H1 (cell line): Measurements from ENCODE around the gene APPL2. TPM values are rescaled to one million over a fixed set of nuclear protein-coding genes. Genes with fewer than 3 reads are reported as not detected.

Experiments used
- FOSL1 ChIP-seq: IDR thresholded peaks from 2 replicates; pipeline ENCODE4 v1.6.1; 2011; ENCODE audit warnings: mild to moderate bottlenecking, low read depth, low read length, moderate library complexity; ENCODE audit not compliant: insufficient read depth
- RXRA ChIP-seq: IDR thresholded peaks from 2 replicates; pipeline ENCODE4 v1.6.1; 2011; ENCODE audit warnings: low read depth, mild to moderate bottlenecking, low read length, moderate library complexity; ENCODE audit not compliant: insufficient read depth
- SIX5 ChIP-seq: IDR thresholded peaks from 2 replicates; pipeline ENCODE4 v1.6.1; 2011; ENCODE audit warnings: mild to moderate bottlenecking, low read depth, low read length
- SP4 ChIP-seq: IDR thresholded peaks from 2 replicates; pipeline ENCODE4 v1.6.1; 2012; ENCODE audit warnings: low read length, inconsistent platforms
- TEAD4 ChIP-seq: IDR thresholded peaks from 2 replicates; pipeline ENCODE4 v1.6.1; 2012; ENCODE audit warnings: low read depth, low read length, inconsistent platforms, mixed read lengths
- ZNF274 ChIP-seq: IDR thresholded peaks from 2 replicates; pipeline ENCODE4 v1.7.0; 2012; ENCODE audit warnings: low read length, borderline replicate concordance; ENCODE audit errors: extremely low read depth
- polyA plus RNA-seq, 7 experiments: library from polyadenylated mRNA; depleted of rRNA in 3 of 7; stranded (reverse) in 5 of 7; unstranded in 2 of 7; fragments of >200 nt in 5 of 7; fragments of 200-250 nt in 2 of 7; gene quantifications; 1 replicate in 5 of 7; 2 replicates in 1 of 7; 4 replicates in 1 of 7; pipeline versions ENCODE4 v1.2.1 to v1.2.3, GENCODE V29; 2011 to 2013; ENCODE audit warnings: missing spikeins in 2 of 7, mixed read lengths in 2 of 7
- total RNA-seq: library from RNA; stranded (reverse); fragmentation: NEBNext Ultra II Directional; extraction: Animal tissue kit (Norgen Biotek cat#: 25700); gene quantifications from 2 replicates; pipeline ENCODE4 v1.2.1, GENCODE V29; 2021
- TF ChIP-seq, protein P1 (sequence below): fragments of 300-600 bp; sonication (generic); IDR thresholded peaks from 2 replicates; pipeline ENCODE4 v1.7.1; 2012; ENCODE audit warnings: low read length, moderate library complexity, mild to moderate bottlenecking, inconsistent platforms; ENCODE audit not compliant: insufficient replicate concordance

Gene APPL2
- total and polyA plus RNA-seq, 2 of the 8 experiments (the other 6 are each of a cell fraction or from before 2014, with no cell fraction given), result 8.9 to 22.9 TPM

DNA sequence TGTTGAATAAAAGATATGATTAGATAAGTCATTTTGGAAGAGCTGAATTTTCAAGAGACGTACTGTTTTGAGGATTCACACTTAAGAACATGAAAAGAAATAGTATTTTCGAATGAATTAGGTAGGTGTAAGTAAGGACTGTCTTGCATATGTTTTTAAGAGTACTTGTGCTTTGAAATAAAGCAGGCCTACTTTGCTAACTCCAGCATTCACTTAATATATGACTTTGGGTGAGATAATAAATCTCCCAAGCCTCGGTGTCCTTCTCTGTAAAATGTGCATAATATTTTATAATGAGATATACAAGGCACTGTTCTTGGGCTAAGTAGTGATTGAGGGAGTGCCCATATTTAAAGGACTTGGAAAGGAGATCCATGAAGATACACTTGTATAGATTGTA, 73.8 kb downstream of the APPL2 start (continued):
- TF ChIP-seq, protein P1, sequence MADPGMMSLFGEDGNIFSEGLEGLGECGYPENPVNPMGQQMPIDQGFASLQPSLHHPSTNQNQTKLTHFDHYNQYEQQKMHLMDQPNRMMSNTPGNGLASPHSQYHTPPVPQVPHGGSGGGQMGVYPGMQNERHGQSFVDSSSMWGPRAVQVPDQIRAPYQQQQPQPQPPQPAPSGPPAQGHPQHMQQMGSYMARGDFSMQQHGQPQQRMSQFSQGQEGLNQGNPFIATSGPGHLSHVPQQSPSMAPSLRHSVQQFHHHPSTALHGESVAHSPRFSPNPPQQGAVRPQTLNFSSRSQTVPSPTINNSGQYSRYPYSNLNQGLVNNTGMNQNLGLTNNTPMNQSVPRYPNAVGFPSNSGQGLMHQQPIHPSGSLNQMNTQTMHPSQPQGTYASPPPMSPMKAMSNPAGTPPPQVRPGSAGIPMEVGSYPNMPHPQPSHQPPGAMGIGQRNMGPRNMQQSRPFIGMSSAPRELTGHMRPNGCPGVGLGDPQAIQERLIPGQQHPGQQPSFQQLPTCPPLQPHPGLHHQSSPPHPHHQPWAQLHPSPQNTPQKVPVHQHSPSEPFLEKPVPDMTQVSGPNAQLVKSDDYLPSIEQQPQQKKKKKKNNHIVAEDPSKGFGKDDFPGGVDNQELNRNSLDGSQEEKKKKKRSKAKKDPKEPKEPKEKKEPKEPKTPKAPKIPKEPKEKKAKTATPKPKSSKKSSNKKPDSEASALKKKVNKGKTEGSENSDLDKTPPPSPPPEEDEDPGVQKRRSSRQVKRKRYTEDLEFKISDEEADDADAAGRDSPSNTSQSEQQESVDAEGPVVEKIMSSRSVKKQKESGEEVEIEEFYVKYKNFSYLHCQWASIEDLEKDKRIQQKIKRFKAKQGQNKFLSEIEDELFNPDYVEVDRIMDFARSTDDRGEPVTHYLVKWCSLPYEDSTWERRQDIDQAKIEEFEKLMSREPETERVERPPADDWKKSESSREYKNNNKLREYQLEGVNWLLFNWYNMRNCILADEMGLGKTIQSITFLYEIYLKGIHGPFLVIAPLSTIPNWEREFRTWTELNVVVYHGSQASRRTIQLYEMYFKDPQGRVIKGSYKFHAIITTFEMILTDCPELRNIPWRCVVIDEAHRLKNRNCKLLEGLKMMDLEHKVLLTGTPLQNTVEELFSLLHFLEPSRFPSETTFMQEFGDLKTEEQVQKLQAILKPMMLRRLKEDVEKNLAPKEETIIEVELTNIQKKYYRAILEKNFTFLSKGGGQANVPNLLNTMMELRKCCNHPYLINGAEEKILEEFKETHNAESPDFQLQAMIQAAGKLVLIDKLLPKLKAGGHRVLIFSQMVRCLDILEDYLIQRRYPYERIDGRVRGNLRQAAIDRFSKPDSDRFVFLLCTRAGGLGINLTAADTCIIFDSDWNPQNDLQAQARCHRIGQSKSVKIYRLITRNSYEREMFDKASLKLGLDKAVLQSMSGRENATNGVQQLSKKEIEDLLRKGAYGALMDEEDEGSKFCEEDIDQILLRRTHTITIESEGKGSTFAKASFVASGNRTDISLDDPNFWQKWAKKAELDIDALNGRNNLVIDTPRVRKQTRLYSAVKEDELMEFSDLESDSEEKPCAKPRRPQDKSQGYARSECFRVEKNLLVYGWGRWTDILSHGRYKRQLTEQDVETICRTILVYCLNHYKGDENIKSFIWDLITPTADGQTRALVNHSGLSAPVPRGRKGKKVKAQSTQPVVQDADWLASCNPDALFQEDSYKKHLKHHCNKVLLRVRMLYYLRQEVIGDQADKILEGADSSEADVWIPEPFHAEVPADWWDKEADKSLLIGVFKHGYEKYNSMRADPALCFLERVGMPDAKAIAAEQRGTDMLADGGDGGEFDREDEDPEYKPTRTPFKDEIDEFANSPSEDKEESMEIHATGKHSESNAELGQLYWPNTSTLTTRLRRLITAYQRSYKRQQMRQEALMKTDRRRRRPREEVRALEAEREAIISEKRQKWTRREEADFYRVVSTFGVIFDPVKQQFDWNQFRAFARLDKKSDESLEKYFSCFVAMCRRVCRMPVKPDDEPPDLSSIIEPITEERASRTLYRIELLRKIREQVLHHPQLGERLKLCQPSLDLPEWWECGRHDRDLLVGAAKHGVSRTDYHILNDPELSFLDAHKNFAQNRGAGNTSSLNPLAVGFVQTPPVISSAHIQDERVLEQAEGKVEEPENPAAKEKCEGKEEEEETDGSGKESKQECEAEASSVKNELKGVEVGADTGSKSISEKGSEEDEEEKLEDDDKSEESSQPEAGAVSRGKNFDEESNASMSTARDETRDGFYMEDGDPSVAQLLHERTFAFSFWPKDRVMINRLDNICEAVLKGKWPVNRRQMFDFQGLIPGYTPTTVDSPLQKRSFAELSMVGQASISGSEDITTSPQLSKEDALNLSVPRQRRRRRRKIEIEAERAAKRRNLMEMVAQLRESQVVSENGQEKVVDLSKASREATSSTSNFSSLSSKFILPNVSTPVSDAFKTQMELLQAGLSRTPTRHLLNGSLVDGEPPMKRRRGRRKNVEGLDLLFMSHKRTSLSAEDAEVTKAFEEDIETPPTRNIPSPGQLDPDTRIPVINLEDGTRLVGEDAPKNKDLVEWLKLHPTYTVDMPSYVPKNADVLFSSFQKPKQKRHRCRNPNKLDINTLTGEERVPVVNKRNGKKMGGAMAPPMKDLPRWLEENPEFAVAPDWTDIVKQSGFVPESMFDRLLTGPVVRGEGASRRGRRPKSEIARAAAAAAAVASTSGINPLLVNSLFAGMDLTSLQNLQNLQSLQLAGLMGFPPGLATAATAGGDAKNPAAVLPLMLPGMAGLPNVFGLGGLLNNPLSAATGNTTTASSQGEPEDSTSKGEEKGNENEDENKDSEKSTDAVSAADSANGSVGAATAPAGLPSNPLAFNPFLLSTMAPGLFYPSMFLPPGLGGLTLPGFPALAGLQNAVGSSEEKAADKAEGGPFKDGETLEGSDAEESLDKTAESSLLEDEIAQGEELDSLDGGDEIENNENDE, result no peak
- TF ChIP-seq SIX5 (no peak), FOSL1 (no peak), RXRA (no peak), SP4 (no peak), ZNF274 (no peak), TEAD4 (no peak)
